HG02588 (cell line): ENCODE data around the gene CTNND2.
"Not testable (repeated sequence)": the region's sequence is repeated elsewhere in the genome, so short reads cannot be mapped to it uniquely, and the experiment has no call there.

ENCODE experiments used
- ATAC-seq: cut with Tn5 transposase; IDR thresholded peaks from one replicate; pipeline ENCODE4 v1.9.1; 2021; ENCODE audit warnings: mild to moderate bottlenecking, moderate library complexity; ENCODE audit not compliant: unreplicated experiment

Gene CTNND2

GRCh38 chr5:11482011-11482410 lies 422.2 kb downstream of the CTNND2 start:
- ATAC-seq: no peak

DNA sequence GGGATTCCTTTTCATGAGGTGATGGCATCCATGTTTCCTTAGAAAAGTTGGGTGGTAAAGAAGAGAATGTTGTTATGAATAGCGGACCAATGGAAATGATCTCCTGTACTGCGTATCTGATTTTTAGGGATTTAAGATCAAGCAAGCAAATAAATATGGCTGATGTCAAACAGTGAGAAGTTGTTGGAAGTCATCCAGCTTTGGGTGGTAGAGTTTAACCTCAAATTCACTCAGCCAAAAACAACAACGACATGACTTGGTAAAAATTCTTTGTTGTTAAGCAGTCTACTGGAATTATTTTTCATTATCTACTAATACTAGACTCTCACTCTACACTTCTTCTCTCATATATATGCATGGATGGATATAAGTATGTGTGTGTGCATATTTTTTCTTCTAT lies 426.5 kb downstream of the CTNND2 start:
- no peak for ATAC-seq

DNA sequence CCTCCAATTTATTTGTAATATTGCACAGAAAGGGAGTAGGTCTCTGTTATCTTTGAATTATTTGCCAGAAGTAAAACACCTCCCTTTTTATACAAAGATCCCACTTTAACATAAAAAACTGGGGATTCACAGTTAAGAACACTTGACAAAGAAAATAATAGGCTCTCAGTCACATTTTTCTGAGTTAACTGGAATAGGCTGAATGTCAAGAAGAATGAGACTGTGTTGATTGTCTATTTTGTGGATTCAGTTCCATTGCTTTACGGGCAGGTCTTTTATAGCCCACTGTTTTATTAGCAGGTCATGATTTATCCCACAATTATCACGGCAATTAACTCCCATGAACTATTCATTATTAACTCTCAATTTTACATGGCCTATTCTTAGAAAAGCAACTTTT lies 427.4 kb downstream of the CTNND2 start:
- ATAC-seq: no peak

DNA sequence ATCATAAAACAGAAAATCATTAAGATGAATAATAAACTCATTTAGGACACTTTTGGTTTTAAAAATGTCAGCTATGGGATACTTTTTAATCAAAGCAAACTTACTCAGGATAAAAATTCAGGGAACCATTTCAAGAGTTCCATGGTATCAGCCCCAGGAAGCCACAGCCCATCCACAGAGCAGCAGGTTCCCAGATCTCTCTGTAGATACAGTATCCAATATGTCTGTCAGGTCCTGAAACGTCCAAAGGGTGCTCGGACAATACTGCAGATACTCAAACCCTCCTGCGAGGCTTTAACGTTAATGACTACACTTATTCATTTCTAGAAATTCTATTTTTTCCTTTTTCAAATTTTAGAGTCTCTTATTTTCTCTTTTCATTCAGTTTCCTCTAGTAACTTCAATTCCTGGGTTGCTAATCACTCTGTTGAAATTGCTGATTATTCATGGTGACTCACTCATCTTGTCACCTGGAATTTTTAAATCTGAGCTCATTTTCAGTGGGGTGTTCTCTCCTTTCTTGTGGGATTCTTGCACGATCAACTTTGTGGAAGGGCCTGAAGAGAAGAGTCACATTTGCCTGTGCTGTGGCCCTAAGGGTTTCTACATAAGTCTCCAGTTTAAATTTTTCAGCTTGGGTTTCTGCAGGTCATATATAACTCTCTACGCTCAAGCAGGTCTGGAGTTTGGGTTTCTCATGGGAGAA lies 435.8 kb downstream of the CTNND2 start:
- no peak for ATAC-seq

- no peak for ATAC-seq
These were observed 436.7 kb downstream of the CTNND2 start for GRCh38 chr5:11467588-11467987.

- no peak for ATAC-seq
These were observed 444.5 kb downstream of the CTNND2 start for GRCh38 chr5:11459716-11460115.

- no peak for ATAC-seq
These were observed 448.7 kb downstream of the CTNND2 start for GRCh38 chr5:11455505-11455904.

DNA sequence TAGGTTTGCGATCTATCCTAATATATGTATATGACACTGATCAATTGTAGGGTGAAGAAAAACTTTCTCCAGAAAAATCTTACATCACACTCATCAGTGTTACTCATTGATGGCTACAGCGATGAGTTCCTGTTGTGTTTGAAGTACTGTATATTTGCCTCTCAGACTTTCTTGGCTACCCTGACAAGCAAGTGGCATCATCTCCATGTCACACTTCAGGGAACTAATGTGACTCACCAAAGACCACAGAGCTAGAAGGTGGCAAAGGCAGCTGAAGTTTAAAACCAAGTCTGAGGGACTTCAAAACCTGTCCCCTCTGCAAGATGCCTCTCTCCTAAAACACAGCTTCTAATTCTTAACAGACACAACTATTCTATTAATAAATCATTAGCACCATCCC lies 451.4 kb downstream of the CTNND2 start:
- no peak for ATAC-seq

DNA sequence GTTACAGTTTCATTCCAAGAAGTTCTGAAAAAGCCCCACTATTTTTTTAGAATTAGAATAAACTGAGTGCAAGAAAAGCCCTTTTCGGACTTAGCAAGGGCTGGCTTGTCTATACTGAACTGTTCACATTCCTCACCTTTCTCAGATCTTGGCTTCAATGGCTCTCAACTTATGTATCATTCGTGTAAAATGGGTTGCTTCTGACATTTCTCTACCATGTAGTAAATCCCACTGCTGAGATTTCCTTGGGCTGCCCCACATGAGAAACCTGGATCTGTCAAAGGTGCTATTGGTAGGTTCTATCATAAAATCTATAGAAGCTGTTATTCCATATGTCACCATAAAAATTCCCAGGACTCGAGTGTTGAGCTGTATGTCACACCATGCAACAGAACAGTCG lies 454.3 kb downstream of the CTNND2 start:
- ATAC-seq: no peak

DNA sequence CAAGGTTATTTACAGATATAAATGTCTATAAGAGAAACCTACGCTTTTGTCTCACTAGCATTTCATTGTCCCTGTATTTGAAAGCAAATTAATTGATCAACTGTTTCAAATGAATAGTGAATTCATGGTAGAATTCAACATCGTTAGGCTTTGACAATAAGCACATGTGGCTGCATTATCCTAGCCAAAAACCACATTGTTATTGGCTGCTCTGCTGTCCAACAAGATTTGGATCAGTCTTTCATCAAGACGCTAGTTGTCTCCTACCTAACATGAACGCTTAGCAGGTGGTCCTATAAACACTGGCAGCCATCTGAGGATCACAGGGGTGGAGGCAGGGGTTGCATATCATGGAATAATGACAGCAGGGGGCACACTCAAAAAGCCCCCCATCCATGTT lies 455.0 kb downstream of the CTNND2 start:
- no peak for ATAC-seq

GRCh38 chr5:11443831-11444230 lies 460.4 kb downstream of the CTNND2 start:
- no peak for ATAC-seq

- ATAC-seq: no peak
These were observed 472.1 kb downstream of the CTNND2 start for GRCh38 chr5:11432116-11432515.

GRCh38 chr5:11429254-11429653 lies 475.0 kb downstream of the CTNND2 start:
- no peak for ATAC-seq

DNA sequence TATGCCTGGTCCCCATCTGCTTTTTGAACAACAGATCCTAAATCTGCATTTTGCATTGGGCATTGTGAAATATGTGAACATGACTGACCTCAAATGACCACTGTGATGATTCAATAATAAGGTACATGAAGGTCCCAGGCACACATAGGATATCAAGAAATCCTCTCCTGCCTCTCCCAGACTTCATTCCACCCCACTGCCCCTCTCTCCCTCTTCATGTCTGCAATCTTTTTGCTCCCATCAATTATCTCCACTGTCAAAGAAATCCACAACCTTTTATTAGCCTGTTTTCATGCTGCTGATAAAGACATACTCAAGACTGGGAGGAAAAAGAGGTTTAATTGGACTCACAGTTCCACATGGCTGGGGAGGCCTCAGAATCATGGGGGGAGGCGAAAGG lies 476.7 kb downstream of the CTNND2 start:
- no peak for ATAC-seq

DNA sequence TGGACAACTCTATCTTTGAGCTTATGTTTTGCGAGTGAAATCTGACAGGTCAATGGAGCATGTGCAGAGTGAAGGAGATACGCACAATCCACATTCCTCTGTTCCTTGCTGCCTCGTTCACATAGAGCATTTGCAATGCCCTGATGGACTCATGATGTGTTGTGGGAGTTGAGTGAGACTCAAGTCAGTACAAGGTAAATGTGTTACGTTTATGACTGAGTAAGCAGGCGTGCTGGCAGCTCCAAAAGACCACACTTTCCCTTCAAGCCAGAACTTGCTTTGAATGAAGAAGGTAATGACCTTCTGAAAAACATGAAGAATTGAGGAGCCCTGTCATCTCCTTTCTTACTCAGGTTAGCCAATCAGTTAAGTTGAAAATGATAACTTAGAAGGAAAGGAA lies 477.8 kb downstream of the CTNND2 start:
- ATAC-seq: no peak

- ATAC-seq: no peak
These were observed 481.9 kb downstream of the CTNND2 start for GRCh38 chr5:11422342-11422741.

DNA sequence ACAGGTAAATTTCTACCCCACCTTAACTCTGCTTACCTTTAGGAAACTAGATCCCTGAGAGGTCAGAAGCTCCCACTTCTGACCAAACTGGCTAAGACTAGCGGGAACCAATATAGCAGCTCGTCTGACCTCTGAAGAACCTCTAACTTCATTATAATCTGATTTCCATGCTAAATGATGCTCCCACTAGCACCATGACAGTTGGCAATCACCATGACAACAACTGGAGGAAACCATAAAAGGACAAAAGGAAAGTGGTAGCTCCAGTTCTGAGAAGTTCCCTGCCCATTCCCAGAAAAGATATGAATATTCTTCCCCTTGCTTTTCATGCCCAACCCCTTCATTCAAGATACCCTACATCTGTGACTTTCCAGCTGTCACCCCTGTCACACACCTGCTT lies 483.3 kb downstream of the CTNND2 start:
- ATAC-seq: no peak

GRCh38 chr5:11415751-11416150 lies 488.5 kb downstream of the CTNND2 start:
- ATAC-seq: no peak

DNA sequence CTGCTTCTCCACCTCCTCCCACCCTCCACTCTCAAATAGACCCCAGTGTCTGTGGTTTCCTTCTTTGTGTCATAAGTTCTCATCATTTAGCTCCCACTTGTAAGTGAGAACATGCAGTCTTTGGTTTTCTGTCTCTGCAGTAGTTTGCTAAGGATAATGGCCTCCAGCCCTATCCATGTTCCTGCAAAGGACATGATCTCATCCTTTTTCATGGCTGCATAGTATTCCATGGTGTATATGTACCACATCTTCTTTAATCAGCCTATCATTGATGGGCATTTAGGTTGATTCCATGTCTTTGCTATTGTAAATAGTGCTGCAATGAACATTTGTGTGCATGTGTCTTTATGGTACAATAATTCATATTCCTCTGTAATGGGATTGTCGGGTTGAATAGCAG lies 489.5 kb downstream of the CTNND2 start:
- ATAC-seq: not testable (repeated sequence)

DNA sequence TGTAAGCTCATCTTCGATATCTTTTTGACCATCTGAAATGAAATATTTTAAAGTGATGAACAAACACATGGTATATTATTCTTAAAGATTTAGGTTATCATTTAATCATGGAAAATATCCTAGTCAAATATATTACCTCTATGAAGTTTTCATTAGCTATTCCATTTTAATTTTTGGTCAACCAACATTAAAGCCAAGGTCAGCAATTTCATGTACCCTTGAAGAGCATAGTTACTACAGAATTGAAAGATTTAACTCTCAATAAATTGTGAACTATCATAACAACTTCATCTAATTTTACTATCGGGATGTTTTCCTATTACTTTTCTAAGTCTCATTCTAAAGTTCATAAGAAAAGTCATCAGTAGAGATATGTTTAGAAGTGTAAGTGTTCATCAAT lies 492.6 kb downstream of the CTNND2 start:
- no peak for ATAC-seq

DNA sequence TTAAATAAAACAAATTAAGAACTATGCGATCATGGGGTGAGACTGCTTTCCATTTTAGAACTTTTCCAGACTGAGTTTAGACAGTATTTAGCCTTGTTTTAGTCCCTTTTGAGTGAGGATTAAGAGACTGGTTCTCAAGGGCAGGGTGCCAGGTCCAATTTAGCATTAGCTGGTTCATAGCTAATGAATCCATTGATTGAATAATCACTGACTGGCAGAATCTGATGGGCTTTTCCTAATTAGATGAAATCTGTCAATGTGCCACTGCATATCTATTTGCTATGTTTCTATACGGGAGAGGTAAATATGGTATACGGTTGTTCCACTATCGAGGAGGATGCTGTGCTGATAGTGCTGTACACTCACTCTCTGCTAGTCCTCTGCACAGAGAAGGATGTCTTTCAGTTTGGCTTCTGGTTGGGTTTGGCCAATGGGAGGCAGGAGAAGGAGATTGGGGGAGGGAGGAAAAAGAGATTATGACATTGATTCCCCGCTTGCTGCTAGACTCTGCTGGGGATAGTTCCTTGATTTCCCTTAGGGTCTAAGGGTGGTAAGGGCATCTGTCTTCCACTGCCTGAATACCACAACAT lies 496.6 kb downstream of the CTNND2 start:
- no peak for ATAC-seq

- ATAC-seq: no peak
These were observed 503.9 kb downstream of the CTNND2 start for GRCh38 chr5:11400316-11400715.

GRCh38 chr5:11398728-11399127 lies 505.5 kb downstream of the CTNND2 start:
- ATAC-seq: no peak
